ENCODE measurements around the gene KRT36.

KRT36 gene

GRCh38 chr17:41476866-41477815, 12.6 kb downstream of the KRT36 start:
- DNase-seq (ENCODE audit: low spot score): no peak

- DNase-seq (ENCODE audit: low spot score): no peak
Measured at GRCh38 chr17:41475421-41475820, 14.3 kb downstream of the KRT36 start.

GRCh38 chr17:41474863-41475262, 14.8 kb downstream of the KRT36 start:
- no peak for DNase-seq (ENCODE audit: low spot score)

GRCh38 chr17:41468346-41468745, 21.4 kb downstream of the KRT36 start:
- no peak for DNase-seq (ENCODE audit: low spot score)

GRCh38 chr17:41467561-41467960, 22.1 kb downstream of the KRT36 start:
- DNase-seq (ENCODE audit: low spot score): no peak

- DNase-seq (ENCODE audit: low spot score): no peak
Measured at GRCh38 chr17:41466988-41467387, 22.7 kb downstream of the KRT36 start, which contains the start of gene KRT32. KRT32 (minus strand) TSS chr17:41467386; CDS start chr17:41467325, 61 bp downstream.

GRCh38 chr17:41464682-41465081, 25.0 kb downstream of the KRT36 start:
- DNase-seq (ENCODE audit: low spot score): no peak

GRCh38 chr17:41464173-41464572, 25.5 kb downstream of the KRT36 start:
- DNase-seq (ENCODE audit: low spot score): no peak

- DNase-seq (ENCODE audit: low spot score): no peak
Measured at GRCh38 chr17:41463746-41464145, 26.0 kb downstream of the KRT36 start.

- DNase-seq (ENCODE audit: low spot score): no peak
Measured at GRCh38 chr17:41462705-41463104, 27.0 kb downstream of the KRT36 start.

- no peak for DNase-seq (ENCODE audit: low spot score)
Measured at GRCh38 chr17:41457676-41458075, 32.0 kb downstream of the KRT36 start.

- DNase-seq (ENCODE audit: low spot score): no peak
Measured at GRCh38 chr17:41456204-41456603, 33.5 kb downstream of the KRT36 start.

- DNase-seq (ENCODE audit: low spot score): no peak
Measured at GRCh38 chr17:41455236-41455635, 34.5 kb downstream of the KRT36 start.

GRCh38 chr17:41453066-41453465, 36.6 kb downstream of the KRT36 start:
- no peak for DNase-seq (ENCODE audit: low spot score)

GRCh38 chr17:41452281-41452680, 37.4 kb downstream of the KRT36 start:
- DNase-seq (ENCODE audit: low spot score): no peak

- DNase-seq (ENCODE audit: low spot score): no peak
Measured at GRCh38 chr17:41451154-41451728, 38.5 kb downstream of the KRT36 start.

GRCh38 chr17:41449008-41449407, 40.7 kb downstream of the KRT36 start:
- DNase-seq (ENCODE audit: low spot score): no peak

- DNase-seq (ENCODE audit: low spot score): no peak
Measured at GRCh38 chr17:41448506-41448905, 41.2 kb downstream of the KRT36 start.

- DNase-seq (ENCODE audit: low spot score): no peak
Measured at GRCh38 chr17:41446806-41447205, 42.9 kb downstream of the KRT36 start.

GRCh38 chr17:41444640-41445039, 45.1 kb downstream of the KRT36 start:
- no peak for DNase-seq (ENCODE audit: low spot score)

- no peak for DNase-seq (ENCODE audit: low spot score)
Measured at GRCh38 chr17:41444186-41444585, 45.5 kb downstream of the KRT36 start.

- no peak for DNase-seq (ENCODE audit: low spot score)
Measured at GRCh38 chr17:41442739-41443138, 47.0 kb downstream of the KRT36 start.

GRCh38 chr17:41440531-41441033, 49.1 kb downstream of the KRT36 start, which contains the start of gene KRT38:
KRT38 (minus strand) TSS chr17:41440983; CDS start chr17:41440921, 62 bp downstream.
- no peak for DNase-seq (ENCODE audit: low spot score)

Data from HuH-7 (cell line).